HG02763 (cell line): ENCODE results near the gene BCR.
"Not testable (repeated sequence)": the region's sequence is repeated elsewhere in the genome, so short reads cannot be mapped to it uniquely, and the experiment has no call there.

ENCODE experiments used
- ATAC-seq: cut with Tn5 transposase; IDR thresholded peaks from one replicate; pipeline ENCODE4 v1.9.1; 2021; ENCODE audit warnings: mild to moderate bottlenecking, moderate library complexity; ENCODE audit not compliant: unreplicated experiment

The BCR gene

GRCh38 chr22:23307511-23307910 is 127.2 kb downstream of the BCR start:
- ATAC-seq = not testable (repeated sequence)

- not testable (repeated sequence) for ATAC-seq
These were observed 129.0 kb downstream of the BCR start for GRCh38 chr22:23309261-23309660.

- not testable (repeated sequence) for ATAC-seq
These were observed 130.3 kb downstream of the BCR start for GRCh38 chr22:23310443-23311097.

- not testable (repeated sequence) for ATAC-seq
These were observed 131.5 kb downstream of the BCR start for GRCh38 chr22:23311635-23312420.

GRCh38 chr22:23313791-23314567 is 133.7 kb downstream of the BCR start:
- ATAC-seq = no peak

- ATAC-seq = no peak
These were observed 135.1 kb downstream of the BCR start for GRCh38 chr22:23315341-23315917.

GRCh38 chr22:23316596-23316995 is 136.3 kb downstream of the BCR start:
- not testable (repeated sequence) for ATAC-seq

- not testable (repeated sequence) for ATAC-seq
These were observed 138.0 kb downstream of the BCR start for GRCh38 chr22:23318316-23318715.

- ATAC-seq = not testable (repeated sequence)
These were observed 142.3 kb downstream of the BCR start for GRCh38 chr22:23322497-23323080.

- ATAC-seq = not testable (repeated sequence)
These were observed 143.8 kb downstream of the BCR start for GRCh38 chr22:23323960-23324688.

- no peak for ATAC-seq
These were observed 144.9 kb downstream of the BCR start for GRCh38 chr22:23325183-23325582.

GRCh38 chr22:23333822-23334221 is 153.5 kb downstream of the BCR start:
- not testable (repeated sequence) for ATAC-seq

- not testable (repeated sequence) for ATAC-seq
These were observed 157.4 kb downstream of the BCR start for GRCh38 chr22:23337672-23338071.

GRCh38 chr22:23341942-23342695 is 161.8 kb downstream of the BCR start:
- not testable (repeated sequence) for ATAC-seq

GRCh38 chr22:23351321-23351720 is 171.0 kb downstream of the BCR start:
- ATAC-seq = no peak

- ATAC-seq = no peak
These were observed 172.7 kb downstream of the BCR start for GRCh38 chr22:23353004-23353403.

GRCh38 chr22:23353696-23354095 is 173.4 kb downstream of the BCR start:
- no peak for ATAC-seq

GRCh38 chr22:23356094-23356493 is 175.8 kb downstream of the BCR start:
- no peak for ATAC-seq

- ATAC-seq = no peak
These were observed 176.7 kb downstream of the BCR start for GRCh38 chr22:23357053-23357452.
